GM04503 (cell line): ENCODE results near the gene SPRR5.

ENCODE experiments used
- DNase-seq: peaks from one replicate; pipeline ENCODE4 v3.0.0-alpha.2; 2012; ENCODE audit warnings: low read depth

SPRR5 gene

GRCh38 chr1:152946248-152946647, 758 bp upstream of the SPRR5 start:
- no peak for DNase-seq

- DNase-seq: no peak
These were observed 4.7 kb downstream of the SPRR5 start for GRCh38 chr1:152951711-152952110.

GRCh38 chr1:152953761-152954160, 6.8 kb downstream of the SPRR5 start:
- no peak for DNase-seq

GRCh38 chr1:152954436-152954835, 7.4 kb downstream of the SPRR5 start:
- no peak for DNase-seq

GRCh38 chr1:152957561-152957960, 10.6 kb downstream of the SPRR5 start:
- DNase-seq: no peak

GRCh38 chr1:152959273-152959672, 12.3 kb downstream of the SPRR5 start:
- DNase-seq: no peak

- no peak for DNase-seq
These were observed 12.9 kb downstream of the SPRR5 start for GRCh38 chr1:152959801-152960451.

- DNase-seq: no peak
These were observed 13.5 kb downstream of the SPRR5 start for GRCh38 chr1:152960452-152961044.

GRCh38 chr1:152961226-152961891, 14.4 kb downstream of the SPRR5 start:
- DNase-seq: no peak

- DNase-seq: no peak
These were observed 15.9 kb downstream of the SPRR5 start for GRCh38 chr1:152962876-152963415.

- DNase-seq: no peak
These were observed 17.5 kb downstream of the SPRR5 start for GRCh38 chr1:152964536-152964935.

- no peak for DNase-seq
These were observed 18.8 kb downstream of the SPRR5 start for GRCh38 chr1:152965853-152966252.

GRCh38 chr1:152967201-152967600, 20.2 kb downstream of the SPRR5 start:
- no peak for DNase-seq

- no peak for DNase-seq
These were observed 21.2 kb downstream of the SPRR5 start for GRCh38 chr1:152968248-152968647.

- DNase-seq: no peak
These were observed 22.0 kb downstream of the SPRR5 start for GRCh38 chr1:152969036-152969435.

GRCh38 chr1:152970495-152970894, 23.5 kb downstream of the SPRR5 start, which contains the start of gene SPRR4:
TSS of gene SPRR4 (plus strand) at chr1:152970648. CDS start at chr1:152971891, 1,243 bp downstream.
- no peak for DNase-seq

GRCh38 chr1:152972196-152972886, 25.3 kb downstream of the SPRR5 start:
- no peak for DNase-seq

- DNase-seq: no peak
These were observed 29.7 kb downstream of the SPRR5 start for GRCh38 chr1:152976688-152977087.

- no peak for DNase-seq
These were observed 30.6 kb downstream of the SPRR5 start for GRCh38 chr1:152977614-152978013.

- no peak for DNase-seq
These were observed 33.7 kb downstream of the SPRR5 start for GRCh38 chr1:152980676-152981075.

- no peak for DNase-seq
These were observed 34.3 kb downstream of the SPRR5 start for GRCh38 chr1:152981146-152981871.

- no peak for DNase-seq
These were observed 35.1 kb downstream of the SPRR5 start for GRCh38 chr1:152982076-152982475.
